RWPE2 (cell line): ENCODE measurements around the gene OR7E24.
A peak's percentile ranks its signal among the peaks of the same experiment; 100 is the strongest.
"Not testable (repeated sequence)": the region's sequence is repeated elsewhere in the genome, so short reads cannot be mapped to it uniquely, and the experiment has no call there.

Source experiments
- ATAC-seq: fragments of 200-7000 bp; cut with Tn5 transposase; 3 replicates; pipeline ENCODE4 v1.9.1; 2021; ENCODE audit warnings: low read depth
- DNase-seq: peaks from one replicate; pipeline ENCODE4 v3.0.0-alpha.2; 2020; ENCODE audit warnings: low spot score
- H3K27ac ChIP-seq: fragments of 450-650 bp; 2 replicates; pipeline ENCODE4 v1.5.1; 2017; ENCODE audit warnings: mild to moderate bottlenecking; ENCODE audit not compliant: poor library complexity, severe bottlenecking
- H3K27me3 ChIP-seq: fragments of 250-450 bp; sonication (Bioruptor Pico); 2 replicates; pipeline ENCODE4 v1.5.1; 2021; ENCODE audit warnings: mild to moderate bottlenecking, moderate library complexity; ENCODE audit not compliant: insufficient read depth, poor library complexity, severe bottlenecking
- H3K36me3 ChIP-seq: fragments of 250-450 bp; sonication (Bioruptor Pico); 2 replicates; pipeline ENCODE4 v1.5.1; 2020; ENCODE audit warnings: low read depth, mild to moderate bottlenecking, moderate library complexity
- H3K4me1 ChIP-seq: fragments of 250-450 bp; sonication (Bioruptor Pico); 2 replicates; pipeline ENCODE4 v1.5.1; 2021; ENCODE audit warnings: mild to moderate bottlenecking, moderate library complexity; ENCODE audit not compliant: insufficient read depth, poor library complexity, severe bottlenecking
- H3K4me3 ChIP-seq: fragments of 250-450 bp; sonication (Bioruptor Pico); 2 replicates; pipeline ENCODE4 v1.5.1; 2021; ENCODE audit warnings: mild to moderate bottlenecking, moderate library complexity; ENCODE audit not compliant: severe bottlenecking
- H3K9me3 ChIP-seq: fragments of 250-450 bp; sonication (Bioruptor Pico); 2 replicates; pipeline ENCODE4 v1.5.1; 2021; ENCODE audit warnings: mild to moderate bottlenecking, moderate library complexity; ENCODE audit not compliant: severe bottlenecking
- TF ChIP-seq, protein P1 (sequence below): fragments of 450-650 bp; IDR thresholded peaks from one replicate; pipeline ENCODE4 v1.5.1; 2017; ENCODE audit warnings: mild to moderate bottlenecking, moderate library complexity; ENCODE audit not compliant: poor library complexity, severe bottlenecking

OR7E24 gene

DNA sequence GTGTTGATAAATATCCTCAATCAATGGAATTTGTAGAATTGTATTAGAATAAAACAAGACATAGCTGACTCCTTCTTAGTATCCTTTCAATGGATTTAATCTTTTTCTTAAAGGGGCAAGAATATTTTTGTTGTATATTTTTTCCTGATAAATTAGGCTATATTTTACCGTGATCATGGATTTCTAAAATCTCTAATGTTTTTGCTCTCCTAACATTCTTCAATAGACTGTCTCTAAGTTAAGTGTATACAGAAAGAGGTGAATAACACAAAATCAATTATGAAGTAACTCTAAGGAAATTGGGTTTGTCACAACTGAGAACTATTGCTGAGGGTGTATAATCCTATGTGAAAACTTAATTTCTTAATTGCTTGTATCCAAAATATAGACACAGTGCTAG lies at the start of gene OR7E24:
TSS of gene OR7E24 (plus strand) at position 301 of the 400 bp plus-strand sequence. CDS start 114 bp downstream, outside the sequence.
- H3K27ac ChIP-seq, result no peak within 1 kb of the TSS
- no peak within 1 kb of the TSS for H3K4me3 ChIP-seq
- no peak for ATAC-seq
- no peaks in the 10 kb centered on the region for H3K27me3 ChIP-seq
- no peak for DNase-seq
- H3K9me3 ChIP-seq, result no peaks in the 10 kb centered on the region
- H3K4me1 ChIP-seq, result no peaks in the 10 kb centered on the region
- TF ChIP-seq, protein P1, sequence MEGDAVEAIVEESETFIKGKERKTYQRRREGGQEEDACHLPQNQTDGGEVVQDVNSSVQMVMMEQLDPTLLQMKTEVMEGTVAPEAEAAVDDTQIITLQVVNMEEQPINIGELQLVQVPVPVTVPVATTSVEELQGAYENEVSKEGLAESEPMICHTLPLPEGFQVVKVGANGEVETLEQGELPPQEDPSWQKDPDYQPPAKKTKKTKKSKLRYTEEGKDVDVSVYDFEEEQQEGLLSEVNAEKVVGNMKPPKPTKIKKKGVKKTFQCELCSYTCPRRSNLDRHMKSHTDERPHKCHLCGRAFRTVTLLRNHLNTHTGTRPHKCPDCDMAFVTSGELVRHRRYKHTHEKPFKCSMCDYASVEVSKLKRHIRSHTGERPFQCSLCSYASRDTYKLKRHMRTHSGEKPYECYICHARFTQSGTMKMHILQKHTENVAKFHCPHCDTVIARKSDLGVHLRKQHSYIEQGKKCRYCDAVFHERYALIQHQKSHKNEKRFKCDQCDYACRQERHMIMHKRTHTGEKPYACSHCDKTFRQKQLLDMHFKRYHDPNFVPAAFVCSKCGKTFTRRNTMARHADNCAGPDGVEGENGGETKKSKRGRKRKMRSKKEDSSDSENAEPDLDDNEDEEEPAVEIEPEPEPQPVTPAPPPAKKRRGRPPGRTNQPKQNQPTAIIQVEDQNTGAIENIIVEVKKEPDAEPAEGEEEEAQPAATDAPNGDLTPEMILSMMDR, result no peak
- H3K36me3 ChIP-seq, result no peaks in the 10 kb centered on the region

GRCh38 chr19:9205501-9206113 lies 45.1 kb upstream of the OR7E24 start:
- Histone ChIP-seq H3K4me3 (peak overlapping the region; percentile 8), H3K27ac (no peak overlapping the region), H3K9me3 (no peaks in the 10 kb centered on the region), H3K36me3 (no peaks in the 10 kb centered on the region), H3K27me3 (peaks cover 3% of the 10 kb centered on the region), H3K4me1 (no peaks in the 10 kb centered on the region)
- ATAC-seq (peak; percentile 61; the same call in 2 of the 3 replicates), DNase-seq (no peak)
- TF ChIP-seq, protein P1, result peak; percentile 86

DNA sequence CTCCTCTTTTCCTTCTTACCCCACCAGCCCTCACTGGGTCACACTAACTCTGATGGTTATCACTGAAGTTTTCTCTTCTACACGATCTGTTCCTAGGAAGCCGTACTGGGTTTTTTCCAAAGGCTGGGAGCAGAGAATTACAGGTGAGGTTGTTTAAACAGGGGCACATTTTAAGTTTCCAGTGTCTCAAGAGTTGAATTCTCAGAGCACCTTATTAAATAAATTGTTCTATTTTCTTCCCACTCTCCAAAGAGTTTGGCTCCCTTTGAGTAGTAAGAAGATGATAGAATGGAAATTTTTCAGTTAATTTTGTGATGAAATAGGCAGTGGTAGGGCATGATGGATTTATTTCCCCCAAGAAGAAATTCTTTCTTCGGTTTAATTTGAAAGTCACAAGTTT lies 31.2 kb upstream of the OR7E24 start, which contains the start of gene OR7D4:
TSS of gene OR7D4 (minus strand) at position 101 of the 400 bp plus-strand sequence. CDS start 4,752 bp downstream, outside the sequence.
- H3K36me3 ChIP-seq, result no peaks in the 10 kb centered on the region
- H3K9me3 ChIP-seq, result no peaks in the 10 kb centered on the region
- no peak within 1 kb of the TSS for H3K4me3 ChIP-seq
- no peak within 1 kb of the TSS for H3K27ac ChIP-seq
- ATAC-seq (no peak), DNase-seq (no peak)
- TF ChIP-seq, protein P1, result no peak
- no peaks in the 10 kb centered on the region for H3K27me3 ChIP-seq
- no peaks in the 10 kb centered on the region for H3K4me1 ChIP-seq

DNA sequence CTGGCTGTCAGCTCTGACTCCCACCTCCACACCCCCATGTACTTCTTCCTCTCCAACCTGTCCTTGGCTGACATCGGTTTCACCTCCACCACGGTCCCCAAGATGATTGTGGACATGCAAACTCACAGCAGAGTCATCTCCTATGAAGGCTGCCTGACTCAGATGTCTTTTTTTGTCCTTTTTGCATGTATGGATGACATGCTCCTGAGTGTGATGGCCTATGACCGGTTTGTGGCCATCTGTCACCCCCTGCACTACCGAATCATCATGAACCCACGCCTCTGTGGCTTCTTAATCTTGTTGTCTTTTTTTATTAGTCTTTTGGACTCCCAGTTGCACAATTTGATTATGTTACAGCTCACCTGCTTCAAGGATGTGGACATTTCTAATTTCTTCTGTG lies 506 bp downstream of the OR7E24 start:
- no peak overlapping the region for H3K27ac ChIP-seq
- no peaks in the 10 kb centered on the region for H3K36me3 ChIP-seq
- H3K9me3 ChIP-seq, result no peaks in the 10 kb centered on the region
- DNase-seq, result no peak
- TF ChIP-seq, protein P1, result no peak
- no peak overlapping the region for H3K4me3 ChIP-seq
- no peaks in the 10 kb centered on the region for H3K4me1 ChIP-seq
- no peak for ATAC-seq
- H3K27me3 ChIP-seq, result no peaks in the 10 kb centered on the region

- not testable (repeated sequence) for H3K4me3 ChIP-seq, H3K36me3 ChIP-seq, DNase-seq
These were observed 32.8 kb downstream of the OR7E24 start for GRCh38 chr19:9283485-9283884.

More at GRCh38 chr19:9283485-9283884, 32.8 kb downstream of the OR7E24 start:
- ATAC-seq, H3K9me3 ChIP-seq, H3K27me3 ChIP-seq, H3K27ac ChIP-seq, H3K4me1 ChIP-seq: not testable (repeated sequence)
